Parathyroid adenoma (tissue), 2 donors: Measurements from ENCODE around the gene OR10T2.

Experiments used
- H2AFZ ChIP-seq: fragments of 300-600 bp; sonication (generic); one replicate; pipeline ENCODE4 v1.7.0; 2017; ENCODE audit warnings: antibody characterized with exemption, mild to moderate bottlenecking
- H3K27ac ChIP-seq: fragments of 300-600 bp; sonication (generic); one replicate; pipeline ENCODE4 v1.7.0; 2017
- H3K27me3 ChIP-seq: fragments of 300-600 bp; sonication (generic); one replicate; pipeline ENCODE4 v1.7.0; 2017; ENCODE audit warnings: low read length; ENCODE audit not compliant: control insufficient read depth, insufficient read depth
- H3K36me3 ChIP-seq: fragments of 300-600 bp; sonication (generic); one replicate; pipeline ENCODE4 v1.7.0; 2017; ENCODE audit warnings: low read length; ENCODE audit not compliant: control insufficient read depth, insufficient read depth
- H3K4me1 ChIP-seq: fragments of 300-600 bp; sonication (generic); one replicate; pipeline ENCODE4 v1.7.0; 2017; ENCODE audit warnings: control low read depth
- H3K4me2 ChIP-seq: fragments of 300-600 bp; sonication (generic); one replicate; pipeline ENCODE4 v1.7.0; 2017; ENCODE audit warnings: low read length
- H3K4me3 ChIP-seq: fragments of 300-600 bp; sonication (generic); one replicate; pipeline ENCODE4 v1.7.0; 2017; ENCODE audit warnings: low read depth, low read length
- H3K79me2 ChIP-seq: fragments of 300-600 bp; sonication (generic); one replicate; pipeline ENCODE4 v1.7.0; 2017; ENCODE audit warnings: control low read depth
- H3K9ac ChIP-seq: fragments of 300-600 bp; sonication (generic); one replicate; pipeline ENCODE4 v1.7.0; 2017; ENCODE audit warnings: mild to moderate bottlenecking
- H3K9me3 ChIP-seq: fragments of 300-600 bp; sonication (generic); one replicate; pipeline ENCODE4 v1.7.0; 2017; ENCODE audit warnings: low read length; ENCODE audit not compliant: control insufficient read depth
- CTCF ChIP-seq: fragments of 300-600 bp; sonication (generic); IDR thresholded peaks from one replicate; pipeline ENCODE4 v1.7.0; 2017; ENCODE audit warnings: antibody characterized with exemption, mild to moderate bottlenecking
- donor health status: primary hyperparathyroidism.

Gene OR10T2

GRCh38 chr1:158362482-158362881, 36.8 kb downstream of the OR10T2 start:
- H3K9me3 ChIP-seq, result no peaks in the 10 kb centered on the region
- no peak overlapping the region for H3K27ac ChIP-seq
- no peaks in the 10 kb centered on the region for H3K79me2 ChIP-seq
- H3K27me3 ChIP-seq, result no peaks in the 10 kb centered on the region
- no peak overlapping the region for H3K9ac ChIP-seq
- no peak overlapping the region for H3K4me2 ChIP-seq
- H3K36me3 ChIP-seq, result no peaks in the 10 kb centered on the region
- no peaks in the 10 kb centered on the region for H3K4me1 ChIP-seq
- no peak for TF ChIP-seq CTCF
- no peak overlapping the region for H3K4me3 ChIP-seq
- H2AFZ ChIP-seq, result no peak overlapping the region

- no peak overlapping the region for H3K9ac ChIP-seq
- H3K4me2 ChIP-seq, result no peak overlapping the region
- H3K27ac ChIP-seq, result no peak overlapping the region
- no peak for TF ChIP-seq CTCF
- H3K27me3 ChIP-seq, result no peaks in the 10 kb centered on the region
- H3K36me3 ChIP-seq, result no peaks in the 10 kb centered on the region
- no peak overlapping the region for H3K4me3 ChIP-seq
- H2AFZ ChIP-seq, result no peak overlapping the region
- no peaks in the 10 kb centered on the region for H3K79me2 ChIP-seq
- no peaks in the 10 kb centered on the region for H3K9me3 ChIP-seq
- no peaks in the 10 kb centered on the region for H3K4me1 ChIP-seq
These were observed 41.8 kb downstream of the OR10T2 start for GRCh38 chr1:158357441-158357840.

- no peaks in the 10 kb centered on the region for H3K36me3 ChIP-seq
- no peaks in the 10 kb centered on the region for H3K9me3 ChIP-seq
- no peak overlapping the region for H3K9ac ChIP-seq
- no peaks in the 10 kb centered on the region for H3K4me1 ChIP-seq
- no peak overlapping the region for H2AFZ ChIP-seq
- H3K79me2 ChIP-seq, result no peaks in the 10 kb centered on the region
- H3K27me3 ChIP-seq, result no peaks in the 10 kb centered on the region
- TF ChIP-seq CTCF, result no peak
- H3K4me2 ChIP-seq, result no peak overlapping the region
- H3K27ac ChIP-seq, result no peak overlapping the region
- no peak overlapping the region for H3K4me3 ChIP-seq
These were observed 42.6 kb downstream of the OR10T2 start for GRCh38 chr1:158356616-158357015.

- Histone ChIP-seq H3K27me3 (no peaks in the 10 kb centered on the region), H3K79me2 (no peaks in the 10 kb centered on the region), H3K27ac (no peak overlapping the region), H3K36me3 (no peaks in the 10 kb centered on the region), H3K9me3 (no peaks in the 10 kb centered on the region), H3K9ac (no peak overlapping the region), H3K4me1 (no peaks in the 10 kb centered on the region), H2AFZ (no peak overlapping the region), H3K4me3 (no peak overlapping the region), H3K4me2 (no peak overlapping the region)
- no peak for TF ChIP-seq CTCF
These were observed 43.4 kb downstream of the OR10T2 start for GRCh38 chr1:158355773-158356285.

- no peak overlapping the region for H3K4me2 ChIP-seq
- H3K9ac ChIP-seq, result no peak overlapping the region
- no peak overlapping the region for H3K27ac ChIP-seq
- no peaks in the 10 kb centered on the region for H3K9me3 ChIP-seq
- no peaks in the 10 kb centered on the region for H3K79me2 ChIP-seq
- no peaks in the 10 kb centered on the region for H3K4me1 ChIP-seq
- H3K4me3 ChIP-seq, result no peak overlapping the region
- no peak overlapping the region for H2AFZ ChIP-seq
- H3K36me3 ChIP-seq, result no peaks in the 10 kb centered on the region
- no peak for TF ChIP-seq CTCF
- H3K27me3 ChIP-seq, result no peaks in the 10 kb centered on the region
These were observed 45.0 kb downstream of the OR10T2 start for GRCh38 chr1:158354255-158354654.
